GM12801 (cell line): ENCODE results near the gene CIT.

ENCODE experiments used
- TF ChIP-seq, protein P1 (sequence below): IDR thresholded peaks from one replicate; pipeline ENCODE4 v1.5.1; 2011; ENCODE audit warnings: control low read depth; ENCODE audit not compliant: insufficient read length; ENCODE audit errors: extremely low read depth

The CIT gene

GRCh38 chr12:119718141-119718540 lies 159.0 kb downstream of the CIT start:
- TF ChIP-seq, protein P1, sequence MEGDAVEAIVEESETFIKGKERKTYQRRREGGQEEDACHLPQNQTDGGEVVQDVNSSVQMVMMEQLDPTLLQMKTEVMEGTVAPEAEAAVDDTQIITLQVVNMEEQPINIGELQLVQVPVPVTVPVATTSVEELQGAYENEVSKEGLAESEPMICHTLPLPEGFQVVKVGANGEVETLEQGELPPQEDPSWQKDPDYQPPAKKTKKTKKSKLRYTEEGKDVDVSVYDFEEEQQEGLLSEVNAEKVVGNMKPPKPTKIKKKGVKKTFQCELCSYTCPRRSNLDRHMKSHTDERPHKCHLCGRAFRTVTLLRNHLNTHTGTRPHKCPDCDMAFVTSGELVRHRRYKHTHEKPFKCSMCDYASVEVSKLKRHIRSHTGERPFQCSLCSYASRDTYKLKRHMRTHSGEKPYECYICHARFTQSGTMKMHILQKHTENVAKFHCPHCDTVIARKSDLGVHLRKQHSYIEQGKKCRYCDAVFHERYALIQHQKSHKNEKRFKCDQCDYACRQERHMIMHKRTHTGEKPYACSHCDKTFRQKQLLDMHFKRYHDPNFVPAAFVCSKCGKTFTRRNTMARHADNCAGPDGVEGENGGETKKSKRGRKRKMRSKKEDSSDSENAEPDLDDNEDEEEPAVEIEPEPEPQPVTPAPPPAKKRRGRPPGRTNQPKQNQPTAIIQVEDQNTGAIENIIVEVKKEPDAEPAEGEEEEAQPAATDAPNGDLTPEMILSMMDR: no peak

GRCh38 chr12:119715268-119715620 lies 161.9 kb downstream of the CIT start:
- TF ChIP-seq, protein P1: no peak

- TF ChIP-seq, protein P1: no peak
Measured at GRCh38 chr12:119714614-119715267, 162.4 kb downstream of the CIT start.

DNA sequence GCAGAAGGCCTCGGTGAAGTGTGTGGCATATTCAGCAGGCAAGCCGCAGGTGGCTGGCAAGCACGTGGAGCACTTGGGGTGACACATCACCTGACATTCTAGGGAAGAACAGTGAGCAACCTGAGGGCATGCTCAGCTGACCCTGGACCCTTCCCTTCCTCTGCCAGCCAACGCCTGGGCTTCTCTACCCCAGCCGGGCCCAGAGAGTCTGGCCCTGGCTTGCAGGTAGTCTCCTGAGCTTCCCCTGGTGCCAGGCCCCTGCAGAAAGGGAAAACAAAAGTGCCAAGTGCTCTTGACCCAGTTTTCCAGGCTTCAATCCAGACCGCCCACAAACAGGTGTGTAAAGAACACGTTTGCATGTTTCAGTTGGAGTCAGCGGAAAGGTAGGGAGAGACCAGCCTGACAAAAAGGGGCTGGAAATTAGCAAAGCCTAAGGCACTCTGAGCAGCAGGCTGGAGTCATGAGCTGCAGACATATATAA lies 163.5 kb downstream of the CIT start:
- TF ChIP-seq, protein P1: no peak

- TF ChIP-seq, protein P1: no peak
Measured at GRCh38 chr12:119712721-119713120, 164.4 kb downstream of the CIT start.

- TF ChIP-seq, protein P1: no peak
Measured at GRCh38 chr12:119711693-119712092, 165.4 kb downstream of the CIT start.

GRCh38 chr12:119710965-119711551 lies 166.1 kb downstream of the CIT start:
- TF ChIP-seq, protein P1: no peak
